Stimulated activated naive B cell treated with anti-CD40 and anti-IgM and Interleukin-4, amounts not matched to agents 10 μg/mL and 1 μg/mL and 100 μg/mL, for 72 hours (primary cell): ENCODE data around the gene RAVER1.
A peak's percentile ranks its signal among the peaks of the same experiment; 100 is the strongest.

ENCODE experiments used
- ATAC-seq, 2 donors: fragments of 150-1000 bp; cut with Tn5 transposase; replicated peaks; 2 replicates each; pipeline ENCODE4 v1.10.0; 2021; ENCODE audit warnings: moderate library complexity in 1 of 2
- DNase-seq: peaks from one replicate; pipeline ENCODE4 v3.0.0; 2021
- H3K27ac Mint-ChIP-seq: one replicate; pipeline ENCODE4 v1.8.0; 2022; ENCODE audit warnings: mild to moderate bottlenecking, mixed read lengths
- H3K27me3 Mint-ChIP-seq, 2 donors: one replicate each; pipeline ENCODE4 v1.8.0; 2022; ENCODE audit warnings: mixed read lengths in 2 of 2
- H3K36me3 Mint-ChIP-seq, 2 donors: one replicate each; pipeline ENCODE4 v1.8.0; 2022; ENCODE audit warnings: mixed read lengths in 2 of 2, mild to moderate bottlenecking in 1 of 2
- H3K4me1 Mint-ChIP-seq, 2 donors: one replicate each; pipeline ENCODE4 v1.8.0; 2022; ENCODE audit warnings: mixed read lengths in 2 of 2, mild to moderate bottlenecking in 1 of 2
- H3K4me3 Mint-ChIP-seq, 2 donors: one replicate each; pipeline ENCODE4 v1.8.0; 2022; ENCODE audit warnings: mild to moderate bottlenecking in 2 of 2, mixed read lengths in 2 of 2, moderate library complexity in 1 of 2
- H3K9me3 Mint-ChIP-seq, 2 donors: one replicate each; pipeline ENCODE4 v1.8.0; 2022; ENCODE audit warnings: mixed read lengths in 2 of 2, mild to moderate bottlenecking in 1 of 2

Gene RAVER1

GRCh38 chr19:10317857-10318462 is 15.4 kb downstream of the RAVER1 start:
- DNase-seq (no peak), ATAC-seq (no peak)
- H3K4me3 Mint-ChIP-seq = no peak overlapping the region
- H3K27me3 Mint-ChIP-seq = no peaks in the 10 kb centered on the region
- no peak overlapping the region for H3K27ac Mint-ChIP-seq
- H3K4me1 Mint-ChIP-seq = peaks cover 22 to 30% of the 10 kb centered on the region in 2 donors
- no peaks in the 10 kb centered on the region for H3K9me3 Mint-ChIP-seq
- H3K36me3 Mint-ChIP-seq = peaks cover 27 to 44% of the 10 kb centered on the region in 2 donors

- DNase-seq (no peak), ATAC-seq (no peak)
- no peak overlapping the region for H3K4me3 Mint-ChIP-seq
- H3K27ac Mint-ChIP-seq = peak overlapping the region; percentile 93
- no peaks in the 10 kb centered on the region for H3K9me3 Mint-ChIP-seq
- H3K27me3 Mint-ChIP-seq = no peaks in the 10 kb centered on the region
- H3K4me1 Mint-ChIP-seq = peaks cover 22 to 30% of the 10 kb centered on the region in 2 donors
- H3K36me3 Mint-ChIP-seq = peaks cover 28 to 43% of the 10 kb centered on the region in 2 donors
Observed at GRCh38 chr19:10317045-10317856, 16.1 kb downstream of the RAVER1 start.

DNA sequence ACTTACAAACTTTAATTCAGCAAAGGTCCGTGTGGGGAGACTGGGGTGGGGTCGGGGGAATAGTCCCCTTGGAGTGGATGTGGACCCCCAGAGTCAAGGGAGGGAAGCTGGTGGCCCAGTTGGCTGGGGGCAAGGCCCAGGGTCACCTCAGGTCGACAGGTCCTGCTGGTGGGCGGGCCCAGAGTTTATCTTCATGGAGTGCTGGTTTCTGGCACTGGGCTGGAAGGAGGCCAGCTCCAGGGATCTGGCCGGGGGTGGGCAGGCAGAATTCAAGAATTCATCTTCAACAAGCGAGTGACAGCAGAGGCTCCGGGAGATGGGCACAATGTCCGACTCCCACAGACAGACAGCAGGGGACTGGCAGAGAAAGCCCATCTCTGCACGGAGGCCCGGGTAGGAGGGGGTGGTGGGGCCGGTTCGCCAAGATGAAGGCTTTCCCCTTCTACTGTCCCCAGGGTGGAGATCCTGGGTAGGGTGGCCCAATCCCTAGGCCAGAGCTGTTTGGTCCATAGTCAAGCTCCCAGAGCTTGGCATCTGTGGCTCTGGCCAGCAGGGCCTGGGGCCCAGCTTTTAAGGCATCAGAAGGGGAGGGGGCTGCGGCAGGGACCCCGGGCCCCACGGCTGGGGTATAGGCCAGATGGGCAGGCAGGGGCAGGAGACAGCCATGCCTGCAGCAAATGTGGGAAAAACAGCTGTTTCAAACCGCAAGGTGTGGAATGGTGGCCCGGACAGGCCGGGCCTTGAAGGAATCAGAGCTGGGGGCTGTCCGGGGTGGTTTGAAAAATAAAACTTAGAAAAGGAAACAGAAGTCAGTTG is 16.9 kb downstream of the RAVER1 start:
- DNase-seq (no peak), ATAC-seq (peak; percentile 3 to 6)
- H3K36me3 Mint-ChIP-seq = peaks cover 28 to 38% of the 10 kb centered on the region in 2 donors
- no peaks in the 10 kb centered on the region for H3K27me3 Mint-ChIP-seq
- peaks cover 19 to 30% of the 10 kb centered on the region in 2 donors for H3K4me1 Mint-ChIP-seq
- H3K4me3 Mint-ChIP-seq = peak overlapping the region; percentile 93 to 95
- peak overlapping the region; percentile 93 for H3K27ac Mint-ChIP-seq
- no peaks in the 10 kb centered on the region for H3K9me3 Mint-ChIP-seq

DNA sequence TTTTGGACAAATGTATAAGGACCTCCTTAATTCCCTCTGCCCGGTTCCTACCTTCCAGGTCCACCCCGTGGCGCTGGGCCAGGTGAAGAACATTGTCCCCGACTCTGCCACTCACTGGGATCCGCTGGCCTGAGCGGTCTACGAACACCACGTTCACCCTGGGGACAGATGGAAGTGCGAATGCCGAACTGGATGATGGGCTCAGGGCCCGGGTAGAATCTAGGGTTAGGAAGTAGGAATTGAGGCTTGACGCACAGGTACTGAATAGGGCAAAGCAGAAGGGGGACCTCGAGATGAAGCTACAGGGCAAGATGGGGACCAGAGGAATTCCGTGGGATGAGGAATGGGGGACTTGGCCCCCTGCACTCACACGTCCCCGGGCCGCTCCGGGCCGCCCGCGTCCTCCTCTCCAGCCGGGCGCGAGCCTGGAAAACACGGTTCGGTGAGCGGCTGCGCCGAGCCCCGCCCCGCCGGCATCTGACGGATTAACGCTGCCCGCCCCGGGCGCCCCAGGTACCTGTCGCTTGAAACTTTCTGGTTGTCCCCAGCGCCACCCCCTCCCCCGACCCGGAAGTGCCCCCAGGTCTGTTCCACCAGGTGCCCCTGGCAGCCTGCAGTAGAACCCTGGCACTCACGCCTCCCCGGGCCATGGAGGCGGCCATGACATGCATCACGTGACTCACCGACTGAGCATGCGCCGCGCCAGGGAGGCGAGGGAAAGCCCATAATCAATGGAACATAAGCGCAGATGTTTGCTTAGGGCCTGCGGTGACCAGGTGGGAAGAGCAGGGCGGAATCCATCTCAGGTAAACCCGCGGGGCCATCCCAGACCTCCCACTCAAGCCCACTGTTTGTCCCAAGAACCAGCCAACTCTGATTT is 17.8 kb downstream of the RAVER1 start, which contains the start of gene FDX2:
FDX2 (minus strand) TSS at position 681 of the 880 bp plus-strand sequence; CDS start at position 662, 19 bp downstream.
- Mint-ChIP-seq H3K36me3 (peaks cover 28 to 42% of the 10 kb centered on the region in 2 donors), H3K9me3 (no peaks in the 10 kb centered on the region), H3K4me1 (peaks cover 19 to 30% of the 10 kb centered on the region in 2 donors), H3K27me3 (no peaks in the 10 kb centered on the region), H3K4me3 (peak within 1 kb of the TSS; percentile 93 to 95), H3K27ac (peak within 1 kb of the TSS; percentile 93)
- ATAC-seq = peak; percentile 88 to 93
- DNase-seq = peak; percentile 84

GRCh38 chr19:10309423-10309822 is 23.9 kb downstream of the RAVER1 start, which contains the start of gene ZGLP1:
Gene ZGLP1 (minus strand): TSS chr19:10309815.
- Mint-ChIP-seq H3K36me3 (peaks cover 27 to 33% of the 10 kb centered on the region in 2 donors), H3K27ac (no peak within 1 kb of the TSS), H3K4me3 (no peak within 1 kb of the TSS), H3K9me3 (no peaks in the 10 kb centered on the region), H3K4me1 (peaks cover 14 to 16% of the 10 kb centered on the region in 2 donors), H3K27me3 (no peaks in the 10 kb centered on the region)
- no peak for ATAC-seq
- DNase-seq = no peak

GRCh38 chr19:10306327-10306726 is 27.0 kb downstream of the RAVER1 start:
- DNase-seq (no peak), ATAC-seq (no peak)
- H3K27me3 Mint-ChIP-seq = peaks cover 0 to 13% of the 10 kb centered on the region in 2 donors
- H3K4me1 Mint-ChIP-seq = peaks cover 12 to 27% of the 10 kb centered on the region in 2 donors
- peaks cover 28 to 31% of the 10 kb centered on the region in 2 donors for H3K36me3 Mint-ChIP-seq
- no peaks in the 10 kb centered on the region for H3K9me3 Mint-ChIP-seq
- no peak overlapping the region for H3K27ac Mint-ChIP-seq
- H3K4me3 Mint-ChIP-seq = no peak overlapping the region

- H3K9me3 Mint-ChIP-seq = no peaks in the 10 kb centered on the region
- H3K4me3 Mint-ChIP-seq = peak overlapping the region in 1 of 2 donors; percentile 12
- peaks cover 25 to 26% of the 10 kb centered on the region in 2 donors for H3K36me3 Mint-ChIP-seq
- ATAC-seq (no peak), DNase-seq (no peak)
- H3K27ac Mint-ChIP-seq = no peak overlapping the region
- peaks cover 12 to 27% of the 10 kb centered on the region in 2 donors for H3K4me1 Mint-ChIP-seq
- H3K27me3 Mint-ChIP-seq = peaks cover 0 to 16% of the 10 kb centered on the region in 2 donors
Observed at GRCh38 chr19:10305139-10305806, 28.1 kb downstream of the RAVER1 start.

DNA sequence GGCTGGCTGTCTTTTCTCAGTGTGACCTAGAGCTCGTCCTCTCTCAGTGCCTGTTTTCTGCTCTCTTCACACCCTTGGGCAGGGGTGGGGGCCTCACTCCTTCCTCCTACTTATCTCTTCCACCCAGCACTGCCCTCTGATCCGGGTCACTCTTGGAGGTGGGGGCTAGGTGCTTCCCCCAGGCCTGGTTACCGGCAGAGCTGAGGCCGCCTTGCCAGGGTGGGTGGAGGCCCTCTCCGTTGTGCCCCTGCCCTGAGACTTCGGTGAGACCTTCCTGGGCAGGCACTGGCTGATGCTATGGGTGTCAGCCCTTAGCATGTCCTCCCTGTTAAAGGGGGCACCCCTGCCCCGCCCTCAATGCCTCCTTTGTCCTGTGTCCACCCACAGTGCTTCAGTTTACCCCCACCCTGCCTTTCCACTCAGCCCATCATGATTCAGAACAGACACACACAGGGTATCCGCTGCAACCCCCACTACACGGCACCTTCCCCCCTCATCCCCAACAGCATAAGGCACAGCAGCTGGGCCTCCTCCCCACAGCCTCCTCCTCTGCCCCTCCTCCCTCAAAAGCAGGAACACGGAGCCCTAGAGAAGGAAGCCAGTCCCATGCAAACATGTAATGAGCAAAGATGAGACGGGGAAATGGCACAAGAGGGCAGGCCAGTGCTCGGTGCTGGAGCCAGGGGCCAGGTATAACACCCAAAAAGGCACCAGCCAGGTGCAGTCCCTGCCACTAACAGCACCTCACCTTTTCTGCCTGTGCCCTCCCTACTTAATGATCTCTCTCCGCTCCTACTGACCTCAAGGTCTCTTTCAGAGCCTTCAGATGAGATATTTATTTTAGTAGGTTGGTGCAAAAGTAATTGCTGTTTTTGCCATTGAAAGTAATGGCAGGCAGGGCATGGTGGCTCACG is 33.5 kb downstream of the RAVER1 start:
- H3K36me3 Mint-ChIP-seq = peaks cover 11 to 14% of the 10 kb centered on the region in 2 donors
- ATAC-seq = no peak
- H3K4me1 Mint-ChIP-seq = peaks cover 17 to 27% of the 10 kb centered on the region in 2 donors
- DNase-seq = no peak
- no peaks in the 10 kb centered on the region for H3K9me3 Mint-ChIP-seq
- peaks cover 22 to 34% of the 10 kb centered on the region in 2 donors for H3K27me3 Mint-ChIP-seq
- H3K4me3 Mint-ChIP-seq = no peak overlapping the region
- no peak overlapping the region for H3K27ac Mint-ChIP-seq

DNA sequence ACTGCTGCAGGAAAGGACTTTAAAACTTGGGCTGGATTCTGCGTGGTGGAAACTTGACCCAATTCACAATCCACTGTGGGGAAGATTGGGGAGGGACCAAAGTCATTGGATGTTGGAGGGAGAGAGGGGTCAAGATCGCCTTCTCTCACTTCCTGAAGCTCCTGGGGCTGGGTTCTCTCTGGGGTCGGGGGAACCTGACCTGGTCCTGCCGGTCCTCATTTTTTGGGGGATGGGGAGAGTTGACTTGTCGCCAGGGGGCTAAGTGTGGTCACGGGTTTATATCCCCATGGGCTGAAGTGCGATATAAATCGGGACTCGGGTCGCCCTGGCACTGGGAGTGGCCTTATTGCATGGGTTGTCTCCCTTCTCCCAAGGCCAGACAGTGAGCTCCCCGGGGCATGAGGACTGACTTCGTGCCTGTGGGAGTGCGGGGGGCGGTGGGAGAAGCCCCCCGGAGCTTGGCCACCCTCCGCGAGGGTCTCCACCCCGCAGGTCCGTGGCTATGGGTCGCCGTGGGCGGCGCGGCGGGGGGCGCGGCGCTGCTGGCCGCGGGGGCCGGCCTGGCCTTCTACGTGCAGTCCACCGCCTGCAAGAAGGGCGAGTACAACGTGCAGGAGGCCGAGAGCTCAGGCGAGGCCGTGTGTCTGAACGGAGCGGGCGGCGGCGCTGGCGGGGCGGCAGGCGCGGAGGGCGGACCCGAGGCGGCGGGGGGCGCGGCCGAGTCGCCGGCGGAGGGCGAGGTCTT is 37.3 kb downstream of the RAVER1 start:
- ATAC-seq (no peak), DNase-seq (no peak)
- H3K27me3 Mint-ChIP-seq = peaks cover 50 to 56% of the 10 kb centered on the region in 2 donors
- peak overlapping the region; percentile 79 to 85 for H3K4me3 Mint-ChIP-seq
- H3K27ac Mint-ChIP-seq = peak overlapping the region; percentile 92
- peaks cover 5 to 14% of the 10 kb centered on the region in 2 donors for H3K36me3 Mint-ChIP-seq
- H3K9me3 Mint-ChIP-seq = peaks cover 0 to 4% of the 10 kb centered on the region in 2 donors
- H3K4me1 Mint-ChIP-seq = peaks cover 29 to 44% of the 10 kb centered on the region in 2 donors

DNA sequence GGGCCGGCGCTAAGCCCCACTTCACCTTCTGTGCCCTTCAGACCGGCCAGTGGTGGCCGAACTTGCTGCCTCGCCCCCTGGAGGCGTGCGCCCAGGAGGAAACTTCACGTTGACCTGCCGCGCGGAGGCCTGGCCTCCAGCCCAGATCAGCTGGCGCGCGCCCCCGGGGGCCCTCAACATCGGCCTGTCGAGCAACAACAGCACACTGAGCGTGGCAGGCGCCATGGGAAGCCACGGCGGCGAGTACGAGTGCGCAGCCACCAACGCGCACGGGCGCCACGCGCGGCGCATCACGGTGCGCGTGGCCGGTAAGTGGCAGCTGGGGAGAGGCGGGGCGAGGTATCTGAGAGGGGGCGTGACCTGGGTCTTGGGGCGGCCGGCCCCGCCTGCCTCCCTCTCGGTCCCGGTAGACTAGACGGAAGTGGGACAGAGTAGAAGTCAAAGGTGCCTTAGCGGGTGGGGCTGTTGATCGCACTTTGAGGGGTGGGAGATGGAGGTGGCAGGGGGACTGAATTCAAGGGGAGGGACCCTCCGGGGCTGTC is 38.0 kb downstream of the RAVER1 start:
- Mint-ChIP-seq H3K27me3 (peaks cover 55 to 62% of the 10 kb centered on the region in 2 donors), H3K27ac (peak overlapping the region; percentile 92), H3K4me3 (peak overlapping the region; percentile 79 to 85), H3K36me3 (peaks cover 5 to 14% of the 10 kb centered on the region in 2 donors), H3K9me3 (peaks cover 0 to 4% of the 10 kb centered on the region in 2 donors), H3K4me1 (peaks cover 35 to 50% of the 10 kb centered on the region in 2 donors)
- peak; percentile 64 to 69 for ATAC-seq
- DNase-seq = peak; percentile 53

DNA sequence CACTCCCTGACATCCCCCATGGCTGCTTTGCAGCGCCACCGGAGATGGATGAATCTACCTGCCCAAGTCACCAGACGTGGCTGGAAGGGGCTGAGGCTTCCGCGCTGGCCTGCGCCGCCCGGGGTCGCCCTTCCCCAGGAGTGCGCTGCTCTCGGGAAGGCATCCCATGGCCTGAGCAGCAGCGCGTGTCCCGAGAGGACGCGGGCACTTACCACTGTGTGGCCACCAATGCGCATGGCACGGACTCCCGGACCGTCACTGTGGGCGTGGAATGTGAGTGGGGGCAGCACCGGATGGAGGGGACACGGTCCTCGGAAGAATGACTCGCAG is 39.0 kb downstream of the RAVER1 start:
- Mint-ChIP-seq H3K27ac (no peak overlapping the region), H3K4me3 (peak overlapping the region; percentile 46 to 58), H3K4me1 (peaks cover 33 to 60% of the 10 kb centered on the region in 2 donors), H3K27me3 (peaks cover 54 to 71% of the 10 kb centered on the region in 2 donors), H3K9me3 (peaks cover 0 to 4% of the 10 kb centered on the region in 2 donors), H3K36me3 (peaks cover 5 to 14% of the 10 kb centered on the region in 2 donors)
- ATAC-seq (no peak), DNase-seq (no peak)
